Cortex of kidney (tissue), 1 donor: Measurements from ENCODE around the gene SOHLH1.

ENCODE experiments used
- DNase-seq: peaks from one replicate; lab custom pipeline; 2025; lab: John Stamatoyannopoulos, UW

SOHLH1 gene

GRCh38 chr9:135699440-135699839 lies at the start of gene SOHLH1:
Gene SOHLH1, minus strand, starts transcription at chr9:135699481. Its CDS starts 14 bp downstream, at chr9:135699467.
- DNase-seq = no peak

GRCh38 chr9:135748676-135749075 lies 49.4 kb upstream of the SOHLH1 start:
- no peak for DNase-seq

- DNase-seq = no peak
Measured at GRCh38 chr9:135747311-135747710, 48.0 kb upstream of the SOHLH1 start.

GRCh38 chr9:135746565-135746964 lies 47.3 kb upstream of the SOHLH1 start:
- DNase-seq = no peak

- no peak for DNase-seq
Measured at GRCh38 chr9:135745686-135746324, 46.5 kb upstream of the SOHLH1 start.

GRCh38 chr9:135745189-135745588 lies 45.9 kb upstream of the SOHLH1 start:
- no peak for DNase-seq

GRCh38 chr9:135744333-135745070 lies 45.2 kb upstream of the SOHLH1 start:
- DNase-seq = no peak

- no peak for DNase-seq
Measured at GRCh38 chr9:135743546-135744332, 44.5 kb upstream of the SOHLH1 start.

- no peak for DNase-seq
Measured at GRCh38 chr9:135743021-135743420, 43.7 kb upstream of the SOHLH1 start.

- DNase-seq = no peak
Measured at GRCh38 chr9:135741276-135742219, 42.3 kb upstream of the SOHLH1 start.

GRCh38 chr9:135739271-135740220 lies 40.3 kb upstream of the SOHLH1 start:
- no peak for DNase-seq

GRCh38 chr9:135737840-135738521 lies 38.7 kb upstream of the SOHLH1 start:
- DNase-seq = no peak

GRCh38 chr9:135736979-135737839 lies 37.9 kb upstream of the SOHLH1 start:
- no peak for DNase-seq

- DNase-seq = no peak
Measured at GRCh38 chr9:135736272-135736978, 37.1 kb upstream of the SOHLH1 start.

GRCh38 chr9:135734616-135735144 lies 35.4 kb upstream of the SOHLH1 start:
- no peak for DNase-seq

GRCh38 chr9:135732569-135733257 lies 33.4 kb upstream of the SOHLH1 start:
- no peak for DNase-seq

GRCh38 chr9:135731454-135731853 lies 32.2 kb upstream of the SOHLH1 start:
- no peak for DNase-seq
